ENCODE measurements around the gene LRRC59.

DNA sequence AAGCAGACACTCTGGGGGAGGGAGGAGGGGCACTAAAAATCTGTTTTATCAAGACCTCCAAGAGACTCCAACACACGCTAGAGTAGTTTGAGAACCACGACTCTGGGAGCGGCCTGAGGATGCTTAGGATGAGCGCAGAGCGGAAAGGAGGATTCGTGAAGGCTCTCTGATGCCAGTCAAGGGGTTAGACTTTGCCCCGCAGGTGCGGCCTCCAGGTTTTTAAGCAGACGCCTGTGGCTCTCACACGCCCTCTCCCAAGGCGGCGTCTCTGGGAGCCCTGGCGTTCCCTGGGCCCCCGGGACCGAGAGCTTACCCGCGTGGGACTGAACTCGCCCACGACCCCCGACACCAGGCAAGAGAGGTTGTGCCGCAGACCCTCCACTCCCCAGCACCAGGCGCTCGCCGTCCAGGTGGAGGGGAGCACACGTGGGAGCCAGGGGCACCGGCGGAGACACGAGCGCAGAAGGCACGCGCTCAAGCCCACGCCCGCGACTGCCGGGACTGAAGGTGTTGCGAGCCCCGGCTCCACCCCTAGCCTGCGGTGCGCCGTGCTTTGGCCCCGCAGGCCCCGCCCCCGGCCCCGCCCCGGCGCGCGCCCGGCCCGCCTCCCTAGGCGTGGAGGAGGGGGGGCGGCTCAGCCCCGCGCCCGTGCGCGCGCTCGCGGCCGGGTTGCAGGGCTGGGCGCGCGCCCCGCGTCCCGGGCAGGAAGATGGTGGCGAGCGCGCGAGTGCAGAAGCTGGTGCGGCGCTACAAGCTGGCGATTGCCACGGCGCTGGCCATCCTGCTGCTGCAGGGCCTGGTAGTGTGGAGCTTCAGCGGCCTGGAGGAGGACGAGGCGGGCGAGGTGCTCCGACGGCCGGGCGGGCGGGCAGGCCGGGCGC, 51.7 kb downstream of the LRRC59 start, which contains the start of gene XYLT2:
- TF ChIP-seq, protein P1, sequence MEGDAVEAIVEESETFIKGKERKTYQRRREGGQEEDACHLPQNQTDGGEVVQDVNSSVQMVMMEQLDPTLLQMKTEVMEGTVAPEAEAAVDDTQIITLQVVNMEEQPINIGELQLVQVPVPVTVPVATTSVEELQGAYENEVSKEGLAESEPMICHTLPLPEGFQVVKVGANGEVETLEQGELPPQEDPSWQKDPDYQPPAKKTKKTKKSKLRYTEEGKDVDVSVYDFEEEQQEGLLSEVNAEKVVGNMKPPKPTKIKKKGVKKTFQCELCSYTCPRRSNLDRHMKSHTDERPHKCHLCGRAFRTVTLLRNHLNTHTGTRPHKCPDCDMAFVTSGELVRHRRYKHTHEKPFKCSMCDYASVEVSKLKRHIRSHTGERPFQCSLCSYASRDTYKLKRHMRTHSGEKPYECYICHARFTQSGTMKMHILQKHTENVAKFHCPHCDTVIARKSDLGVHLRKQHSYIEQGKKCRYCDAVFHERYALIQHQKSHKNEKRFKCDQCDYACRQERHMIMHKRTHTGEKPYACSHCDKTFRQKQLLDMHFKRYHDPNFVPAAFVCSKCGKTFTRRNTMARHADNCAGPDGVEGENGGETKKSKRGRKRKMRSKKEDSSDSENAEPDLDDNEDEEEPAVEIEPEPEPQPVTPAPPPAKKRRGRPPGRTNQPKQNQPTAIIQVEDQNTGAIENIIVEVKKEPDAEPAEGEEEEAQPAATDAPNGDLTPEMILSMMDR (conservative IDR thresholded peaks at IDR 0.05; ENCODE audit: low read depth in 2 of 2): no peak
- TF ChIP-seq EZH2 (IDR thresholded peaks at IDR 0.05; ENCODE audit: low read depth, unreplicated experiment): no peak
- peak; percentile 80 for TF ChIP-seq POLR2AphosphoS5 (IDR thresholded peaks at IDR 0.05; ENCODE audit: low read depth)
- TF ChIP-seq, protein P2, sequence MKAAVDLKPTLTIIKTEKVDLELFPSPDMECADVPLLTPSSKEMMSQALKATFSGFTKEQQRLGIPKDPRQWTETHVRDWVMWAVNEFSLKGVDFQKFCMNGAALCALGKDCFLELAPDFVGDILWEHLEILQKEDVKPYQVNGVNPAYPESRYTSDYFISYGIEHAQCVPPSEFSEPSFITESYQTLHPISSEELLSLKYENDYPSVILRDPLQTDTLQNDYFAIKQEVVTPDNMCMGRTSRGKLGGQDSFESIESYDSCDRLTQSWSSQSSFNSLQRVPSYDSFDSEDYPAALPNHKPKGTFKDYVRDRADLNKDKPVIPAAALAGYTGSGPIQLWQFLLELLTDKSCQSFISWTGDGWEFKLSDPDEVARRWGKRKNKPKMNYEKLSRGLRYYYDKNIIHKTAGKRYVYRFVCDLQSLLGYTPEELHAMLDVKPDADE (IDR thresholded peaks at IDR 0.05): no peak
